AG04449 (cell line): ENCODE data around the gene GALM.

Experiments
- CTCF ChIA-PET: fragments of 350-600 bp; formaldehyde crosslinking; extraction: SDS; loops from one replicate; lab custom pipeline; 2021; ENCODE audit warnings: antibody characterized with exemption; lab: Yijun Ruan, JAX
- POLR2A ChIA-PET: fragments of 400-600, 350-600 bp; formaldehyde crosslinking; extraction: SDS; loops from one replicate; lab custom pipeline; 2020; ENCODE audit warnings: antibody characterized with exemption, inconsistent platforms; lab: Yijun Ruan, JAX
- DNase-seq: peaks from one replicate; pipeline ENCODE4 v3.0.0-alpha.2; 2010; ENCODE audit warnings: low read depth, low spot score
- H3K4me3 ChIP-seq: 2 replicates; pipeline ENCODE4 v1.5.1; 2011; ENCODE audit warnings: low read depth, mild to moderate bottlenecking, control low read depth, low read length
- TF ChIP-seq, protein P1 (sequence below): IDR thresholded peaks from one replicate; pipeline ENCODE4 v1.5.1; 2011; ENCODE audit warnings: mild to moderate bottlenecking, moderate library complexity, low read length, control low read depth, inconsistent platforms; ENCODE audit not compliant: insufficient read depth; ENCODE audit errors: missing control alignments

GALM gene

DNA sequence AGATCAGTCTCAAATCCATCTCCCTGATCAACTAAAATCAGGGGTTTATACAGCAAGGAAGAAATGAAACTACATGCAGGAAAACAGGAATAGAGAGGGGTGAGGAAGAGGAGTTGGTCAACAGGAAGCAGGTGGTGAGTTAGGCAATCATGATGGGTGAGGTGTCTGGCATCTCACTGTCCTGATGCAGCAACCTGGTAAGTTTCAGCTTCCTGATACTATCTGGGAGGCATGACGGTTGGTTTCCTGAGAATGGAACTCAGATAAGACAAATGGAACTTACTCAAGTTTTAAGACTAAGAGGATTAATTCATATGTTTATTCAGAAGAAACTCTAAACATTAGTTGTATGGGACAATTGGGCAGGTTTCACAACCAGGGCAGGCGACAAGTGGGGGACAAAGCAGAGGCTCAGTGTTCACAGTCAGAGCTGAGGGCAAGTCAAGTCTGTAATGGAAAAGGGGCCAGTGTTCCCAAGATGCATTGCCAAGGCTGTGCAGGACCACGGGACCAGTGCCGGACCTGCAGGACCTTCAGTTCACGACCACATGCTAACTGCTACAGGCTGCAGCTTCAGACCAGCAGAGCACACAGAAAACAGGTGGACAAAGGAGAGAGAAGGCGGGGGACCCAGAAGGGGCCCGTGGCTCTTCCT lies 17.7 kb upstream of the GALM start:
- no peak for DNase-seq
- H3K4me3 ChIP-seq, result no peak overlapping the region
- ChIA-PET POLR2A (no interaction called here), CTCF (no interaction called here)
- TF ChIP-seq, protein P1, sequence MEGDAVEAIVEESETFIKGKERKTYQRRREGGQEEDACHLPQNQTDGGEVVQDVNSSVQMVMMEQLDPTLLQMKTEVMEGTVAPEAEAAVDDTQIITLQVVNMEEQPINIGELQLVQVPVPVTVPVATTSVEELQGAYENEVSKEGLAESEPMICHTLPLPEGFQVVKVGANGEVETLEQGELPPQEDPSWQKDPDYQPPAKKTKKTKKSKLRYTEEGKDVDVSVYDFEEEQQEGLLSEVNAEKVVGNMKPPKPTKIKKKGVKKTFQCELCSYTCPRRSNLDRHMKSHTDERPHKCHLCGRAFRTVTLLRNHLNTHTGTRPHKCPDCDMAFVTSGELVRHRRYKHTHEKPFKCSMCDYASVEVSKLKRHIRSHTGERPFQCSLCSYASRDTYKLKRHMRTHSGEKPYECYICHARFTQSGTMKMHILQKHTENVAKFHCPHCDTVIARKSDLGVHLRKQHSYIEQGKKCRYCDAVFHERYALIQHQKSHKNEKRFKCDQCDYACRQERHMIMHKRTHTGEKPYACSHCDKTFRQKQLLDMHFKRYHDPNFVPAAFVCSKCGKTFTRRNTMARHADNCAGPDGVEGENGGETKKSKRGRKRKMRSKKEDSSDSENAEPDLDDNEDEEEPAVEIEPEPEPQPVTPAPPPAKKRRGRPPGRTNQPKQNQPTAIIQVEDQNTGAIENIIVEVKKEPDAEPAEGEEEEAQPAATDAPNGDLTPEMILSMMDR, result no peak

DNA sequence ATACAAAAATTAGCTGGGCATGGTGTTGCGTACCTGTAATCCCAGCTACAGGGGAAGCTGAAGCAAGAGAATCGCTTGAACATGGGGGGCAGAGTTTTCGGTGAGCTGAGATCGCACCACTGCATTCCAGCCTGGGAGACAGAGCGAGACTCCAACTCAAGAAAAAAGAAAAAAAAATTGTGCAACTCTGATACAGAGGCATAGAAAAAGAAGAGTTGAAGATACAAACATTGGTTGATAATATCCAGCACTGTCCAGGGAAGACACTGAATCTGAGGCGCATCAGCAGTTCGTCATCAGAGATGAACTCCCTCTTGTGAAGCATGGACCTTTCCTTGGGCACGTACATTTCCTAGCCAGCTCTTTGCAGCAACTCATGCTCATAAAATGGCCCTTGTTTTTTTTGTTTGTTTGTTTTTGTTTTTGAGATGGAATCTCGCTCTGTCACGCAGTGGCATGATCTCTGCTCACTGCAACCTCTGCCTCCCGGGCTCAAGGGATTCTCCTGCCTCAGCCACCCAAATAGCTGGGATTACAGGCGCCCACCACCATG lies 16.7 kb upstream of the GALM start:
- POLR2A ChIA-PET, result no interaction called here
- DNase-seq, result no peak
- H3K4me3 ChIP-seq, result no peak overlapping the region
- CTCF ChIA-PET, result no interaction called here
- TF ChIP-seq, protein P1, result no peak

DNA sequence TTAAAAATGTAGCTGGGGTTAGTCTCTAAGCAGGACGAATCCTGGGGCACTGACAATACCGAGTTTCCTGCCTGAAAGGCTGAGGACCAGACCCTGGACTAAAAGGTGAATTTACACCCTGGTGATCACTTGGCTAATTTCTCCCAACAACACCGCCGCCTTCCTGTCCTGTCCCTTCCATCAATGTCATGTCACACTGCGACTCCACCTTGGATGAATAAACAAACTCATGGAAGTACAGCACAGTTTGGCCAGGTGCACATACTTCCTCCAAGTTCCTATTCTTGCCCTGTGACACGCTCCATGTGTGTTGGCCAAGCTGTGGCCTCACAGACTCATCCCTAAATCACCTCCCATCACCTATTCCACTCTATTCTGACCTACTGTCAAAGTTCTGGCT lies 15.9 kb upstream of the GALM start:
- ChIA-PET POLR2A (no interaction called here), CTCF (interaction anchor here (1.1 kb wide), 1 partner anchor 9 kb away, joined by 3 read pairs; no protein-coding TSS in a partner anchor)
- H3K4me3 ChIP-seq, result no peak overlapping the region
- no peak for DNase-seq
- TF ChIP-seq, protein P1, result no peak

DNA sequence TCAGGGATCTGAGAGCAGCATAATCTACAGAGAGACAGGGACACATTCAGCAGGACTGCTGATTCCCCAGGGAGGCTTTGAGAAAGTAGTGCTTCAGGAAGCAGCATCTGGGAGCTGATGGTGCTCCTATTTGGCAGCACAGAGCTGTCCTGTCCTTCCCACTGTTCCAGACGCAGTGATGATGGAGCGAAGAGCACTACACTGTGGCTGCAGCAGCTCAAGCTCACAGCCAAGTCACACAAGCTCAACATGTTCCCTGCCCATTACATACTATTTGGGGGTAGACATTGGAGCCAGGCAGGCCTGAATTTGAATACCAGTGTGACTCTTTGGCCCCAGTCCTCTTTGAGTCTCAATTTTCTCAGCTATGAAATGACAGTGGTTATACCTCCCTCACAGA lies 15.2 kb upstream of the GALM start:
- ChIA-PET POLR2A (no interaction called here), CTCF (interaction anchor here (1.1 kb wide), 1 partner anchor 8 kb away, joined by 3 read pairs; no protein-coding TSS in a partner anchor)
- TF ChIP-seq, protein P1, result no peak
- no peak overlapping the region for H3K4me3 ChIP-seq
- DNase-seq, result no peak

DNA sequence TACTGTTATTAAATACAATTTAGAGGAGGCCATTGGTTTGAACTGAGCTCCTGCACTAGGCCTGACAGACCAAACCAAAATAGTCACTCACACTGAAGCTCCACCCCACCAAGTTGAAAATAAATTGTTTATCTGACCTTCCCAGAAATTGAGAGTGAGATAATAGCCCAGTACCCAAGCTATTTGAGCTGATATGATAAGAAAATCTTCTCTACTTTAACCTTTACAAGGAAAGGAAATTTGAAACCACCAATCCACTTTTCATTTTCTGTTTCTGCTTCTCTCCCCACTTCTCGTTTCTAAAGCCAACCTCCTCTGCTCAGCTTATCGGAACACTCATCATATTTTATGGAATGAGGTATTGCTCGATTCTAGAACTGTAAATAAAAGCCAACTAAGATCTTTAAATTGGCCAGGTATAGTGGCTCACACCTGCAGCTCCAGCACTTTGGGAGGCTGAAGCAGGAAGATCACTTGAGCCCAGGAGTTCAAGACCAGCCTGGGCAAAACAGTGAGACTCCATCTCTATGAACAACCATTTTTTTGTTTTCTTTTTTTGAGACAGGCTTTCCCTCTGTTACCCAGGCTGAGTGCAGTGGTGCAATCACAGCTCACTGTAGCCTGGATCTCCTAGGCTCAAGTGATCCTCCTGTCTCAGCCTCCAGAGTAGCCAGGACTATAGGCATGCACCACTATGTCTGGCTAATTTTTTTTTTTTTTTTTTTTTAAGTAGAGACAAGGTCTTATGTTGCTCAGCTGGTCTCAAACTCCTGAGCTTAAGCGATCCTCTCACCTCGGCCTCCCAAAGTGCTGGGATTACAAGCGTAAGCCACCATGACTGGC lies 13.3 kb upstream of the GALM start:
- DNase-seq, result no peak
- POLR2A ChIA-PET, result no interaction called here
- CTCF ChIA-PET, result interaction anchor here (0.8 kb wide), 1 partner anchor 12 kb away, joined by 3 read pairs; no protein-coding TSS in a partner anchor
- H3K4me3 ChIP-seq, result no peak overlapping the region
- TF ChIP-seq, protein P1, result no peak

DNA sequence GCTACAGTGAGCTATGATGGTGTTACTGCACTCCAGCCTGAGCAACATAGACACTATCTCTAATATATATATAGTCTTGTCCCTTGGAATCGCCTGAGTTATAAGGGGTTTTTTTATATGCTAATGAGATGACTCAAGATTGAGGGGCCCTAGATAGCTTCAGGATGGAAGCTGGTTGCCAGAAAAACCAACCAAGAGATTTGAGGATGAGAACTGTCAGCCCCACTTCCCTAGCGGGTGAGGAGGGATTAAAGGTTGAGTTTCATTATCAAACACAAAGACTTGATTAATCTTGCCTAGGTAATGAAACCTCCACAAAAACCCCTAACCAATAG lies 12.6 kb upstream of the GALM start:
- DNase-seq, result no peak
- H3K4me3 ChIP-seq, result no peak overlapping the region
- POLR2A ChIA-PET, result no interaction called here
- CTCF ChIA-PET, result no interaction called here
- TF ChIP-seq, protein P1, result no peak
